Ishikawa (cell line): Measurements from ENCODE around the gene GABRE.
A peak's percentile ranks its signal among the peaks of the same experiment; 100 is the strongest.

Source experiments
- CEBPB ChIP-seq: IDR thresholded peaks from 2 replicates; pipeline ENCODE4 v1.6.1; 2012
- CREB1 ChIP-seq: IDR thresholded peaks from 2 replicates; pipeline ENCODE4 v1.6.1; 2012; ENCODE audit warnings: low read depth
- EGR1 ChIP-seq: IDR thresholded peaks from 2 replicates; pipeline ENCODE4 v1.6.1; 2012
- EP300 ChIP-seq: IDR thresholded peaks from 2 replicates; pipeline ENCODE4 v1.6.1; 2012; ENCODE audit warnings: borderline replicate concordance
- FOXM1 ChIP-seq: IDR thresholded peaks from 2 replicates; pipeline ENCODE4 v1.6.1; 2012; ENCODE audit warnings: low read depth, borderline replicate concordance
- NFIC ChIP-seq: IDR thresholded peaks from 2 replicates; pipeline ENCODE4 v1.6.1; 2012
- RAD21 ChIP-seq: IDR thresholded peaks from 2 replicates; pipeline ENCODE4 v1.6.1; 2012; ENCODE audit warnings: low read depth
- TAF1 ChIP-seq: IDR thresholded peaks from 2 replicates; pipeline ENCODE4 v1.6.1; 2012; ENCODE audit warnings: low read depth, mild to moderate bottlenecking
- TCF12 ChIP-seq: IDR thresholded peaks from 2 replicates; pipeline ENCODE4 v1.6.1; 2012; ENCODE audit warnings: low read depth
- TEAD4 ChIP-seq: IDR thresholded peaks from 2 replicates; pipeline ENCODE4 v1.6.1; 2012
- YY1 ChIP-seq: IDR thresholded peaks from 2 replicates; pipeline ENCODE4 v1.6.1; 2012; ENCODE audit warnings: low read depth
- ZBTB7A ChIP-seq: IDR thresholded peaks from 2 replicates; pipeline ENCODE4 v1.6.1; 2012; ENCODE audit warnings: low read depth
- TF ChIP-seq, protein P1 (sequence below): IDR thresholded peaks from 2 replicates; pipeline ENCODE4 v1.6.1; 2012
- TF ChIP-seq, protein P2 (sequence below): IDR thresholded peaks from 2 replicates; pipeline ENCODE4 v1.6.1; 2012; ENCODE audit warnings: low read depth, mild to moderate bottlenecking
- TF ChIP-seq, protein P3 (sequence below): IDR thresholded peaks from 2 replicates; pipeline ENCODE4 v1.6.1; 2012

GABRE gene, protein sequence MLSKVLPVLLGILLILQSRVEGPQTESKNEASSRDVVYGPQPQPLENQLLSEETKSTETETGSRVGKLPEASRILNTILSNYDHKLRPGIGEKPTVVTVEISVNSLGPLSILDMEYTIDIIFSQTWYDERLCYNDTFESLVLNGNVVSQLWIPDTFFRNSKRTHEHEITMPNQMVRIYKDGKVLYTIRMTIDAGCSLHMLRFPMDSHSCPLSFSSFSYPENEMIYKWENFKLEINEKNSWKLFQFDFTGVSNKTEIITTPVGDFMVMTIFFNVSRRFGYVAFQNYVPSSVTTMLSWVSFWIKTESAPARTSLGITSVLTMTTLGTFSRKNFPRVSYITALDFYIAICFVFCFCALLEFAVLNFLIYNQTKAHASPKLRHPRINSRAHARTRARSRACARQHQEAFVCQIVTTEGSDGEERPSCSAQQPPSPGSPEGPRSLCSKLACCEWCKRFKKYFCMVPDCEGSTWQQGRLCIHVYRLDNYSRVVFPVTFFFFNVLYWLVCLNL

DNA sequence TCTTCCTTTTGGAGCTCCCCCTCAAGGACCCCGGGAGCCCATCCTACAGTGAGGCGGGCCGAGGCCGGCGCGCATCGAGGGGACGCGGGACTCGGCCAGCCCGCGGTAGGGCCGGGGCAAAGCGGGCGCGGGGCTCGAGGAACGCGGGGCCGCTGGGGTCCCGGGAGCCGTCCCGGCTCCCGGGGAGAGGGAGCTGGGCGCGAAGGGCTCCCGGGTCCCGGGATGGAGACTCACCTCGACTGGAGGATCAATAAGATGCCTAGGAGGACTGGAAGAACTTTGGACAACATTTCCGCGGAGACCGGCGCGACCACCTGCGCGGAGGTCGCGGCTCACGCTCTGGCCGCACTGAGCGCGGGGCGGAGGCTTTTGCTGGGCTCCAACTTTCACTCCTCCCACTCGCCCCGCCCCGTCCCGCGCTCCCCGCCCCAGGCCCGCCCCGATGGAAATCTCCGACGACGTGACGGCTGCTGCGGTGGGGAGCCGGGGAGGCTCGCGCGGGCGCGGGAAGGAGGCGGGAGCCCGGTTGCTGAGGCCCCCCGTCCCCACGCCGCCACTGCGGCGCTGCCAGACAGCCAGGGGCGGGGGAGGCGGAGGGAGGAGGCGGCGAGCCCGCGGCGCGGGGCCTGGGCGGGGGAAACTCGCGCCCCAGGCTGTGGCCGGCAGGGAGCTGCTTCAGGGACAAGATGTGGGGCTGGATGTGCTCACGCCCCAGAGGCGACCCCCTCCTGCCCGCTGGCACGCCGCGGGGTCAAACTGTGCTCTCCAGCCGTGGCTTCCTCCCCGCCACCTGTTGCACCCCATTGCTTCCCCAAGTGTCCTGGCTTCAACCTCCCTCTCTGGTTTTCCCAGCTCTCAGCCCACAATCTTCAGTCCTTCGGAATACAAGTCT, at the start of gene GABRE:
GABRE (minus strand) TSS at position 341 of the 892 bp plus-strand sequence; CDS start at position 290, 51 bp downstream.
- TF ChIP-seq, protein P1, sequence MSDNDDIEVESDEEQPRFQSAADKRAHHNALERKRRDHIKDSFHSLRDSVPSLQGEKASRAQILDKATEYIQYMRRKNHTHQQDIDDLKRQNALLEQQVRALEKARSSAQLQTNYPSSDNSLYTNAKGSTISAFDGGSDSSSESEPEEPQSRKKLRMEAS, result peak; percentile 47; the same call in 1 of the 2 replicates
- TF ChIP-seq EP300, result no peak

DNA sequence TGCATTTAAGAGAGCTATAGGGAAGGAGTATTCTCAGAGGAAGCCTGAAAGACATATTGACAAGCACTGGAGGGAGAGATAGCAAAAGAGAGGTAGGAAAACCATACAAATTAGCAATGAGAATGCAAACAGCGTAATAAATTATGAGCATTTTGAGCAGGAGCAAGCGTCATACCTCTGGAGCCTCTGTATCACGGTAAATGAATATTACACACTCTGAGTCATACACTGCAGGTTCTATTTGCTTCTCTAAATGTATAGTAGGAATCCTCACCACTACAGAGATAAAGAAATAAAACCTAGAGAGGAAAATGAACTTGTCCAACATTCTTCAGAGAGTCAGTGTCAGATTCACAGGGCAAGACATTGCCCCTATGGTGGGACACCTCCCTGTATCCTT, 46.4 kb upstream of the GABRE start:
- TF ChIP-seq TAF1 (no peak), ZBTB7A (no peak), TCF12 (no peak), FOXM1 (no peak), YY1 (no peak), EP300 (no peak), TEAD4 (no peak), CEBPB (no peak), RAD21 (no peak), NFIC (no peak), CREB1 (no peak), EGR1 (no peak)
- TF ChIP-seq, protein P2, sequence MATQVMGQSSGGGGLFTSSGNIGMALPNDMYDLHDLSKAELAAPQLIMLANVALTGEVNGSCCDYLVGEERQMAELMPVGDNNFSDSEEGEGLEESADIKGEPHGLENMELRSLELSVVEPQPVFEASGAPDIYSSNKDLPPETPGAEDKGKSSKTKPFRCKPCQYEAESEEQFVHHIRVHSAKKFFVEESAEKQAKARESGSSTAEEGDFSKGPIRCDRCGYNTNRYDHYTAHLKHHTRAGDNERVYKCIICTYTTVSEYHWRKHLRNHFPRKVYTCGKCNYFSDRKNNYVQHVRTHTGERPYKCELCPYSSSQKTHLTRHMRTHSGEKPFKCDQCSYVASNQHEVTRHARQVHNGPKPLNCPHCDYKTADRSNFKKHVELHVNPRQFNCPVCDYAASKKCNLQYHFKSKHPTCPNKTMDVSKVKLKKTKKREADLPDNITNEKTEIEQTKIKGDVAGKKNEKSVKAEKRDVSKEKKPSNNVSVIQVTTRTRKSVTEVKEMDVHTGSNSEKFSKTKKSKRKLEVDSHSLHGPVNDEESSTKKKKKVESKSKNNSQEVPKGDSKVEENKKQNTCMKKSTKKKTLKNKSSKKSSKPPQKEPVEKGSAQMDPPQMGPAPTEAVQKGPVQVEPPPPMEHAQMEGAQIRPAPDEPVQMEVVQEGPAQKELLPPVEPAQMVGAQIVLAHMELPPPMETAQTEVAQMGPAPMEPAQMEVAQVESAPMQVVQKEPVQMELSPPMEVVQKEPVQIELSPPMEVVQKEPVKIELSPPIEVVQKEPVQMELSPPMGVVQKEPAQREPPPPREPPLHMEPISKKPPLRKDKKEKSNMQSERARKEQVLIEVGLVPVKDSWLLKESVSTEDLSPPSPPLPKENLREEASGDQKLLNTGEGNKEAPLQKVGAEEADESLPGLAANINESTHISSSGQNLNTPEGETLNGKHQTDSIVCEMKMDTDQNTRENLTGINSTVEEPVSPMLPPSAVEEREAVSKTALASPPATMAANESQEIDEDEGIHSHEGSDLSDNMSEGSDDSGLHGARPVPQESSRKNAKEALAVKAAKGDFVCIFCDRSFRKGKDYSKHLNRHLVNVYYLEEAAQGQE, result no peak
- TF ChIP-seq, protein P1, result no peak
- TF ChIP-seq, protein P3, sequence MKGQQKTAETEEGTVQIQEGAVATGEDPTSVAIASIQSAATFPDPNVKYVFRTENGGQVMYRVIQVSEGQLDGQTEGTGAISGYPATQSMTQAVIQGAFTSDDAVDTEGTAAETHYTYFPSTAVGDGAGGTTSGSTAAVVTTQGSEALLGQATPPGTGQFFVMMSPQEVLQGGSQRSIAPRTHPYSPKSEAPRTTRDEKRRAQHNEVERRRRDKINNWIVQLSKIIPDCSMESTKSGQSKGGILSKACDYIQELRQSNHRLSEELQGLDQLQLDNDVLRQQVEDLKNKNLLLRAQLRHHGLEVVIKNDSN, result no peak

DNA sequence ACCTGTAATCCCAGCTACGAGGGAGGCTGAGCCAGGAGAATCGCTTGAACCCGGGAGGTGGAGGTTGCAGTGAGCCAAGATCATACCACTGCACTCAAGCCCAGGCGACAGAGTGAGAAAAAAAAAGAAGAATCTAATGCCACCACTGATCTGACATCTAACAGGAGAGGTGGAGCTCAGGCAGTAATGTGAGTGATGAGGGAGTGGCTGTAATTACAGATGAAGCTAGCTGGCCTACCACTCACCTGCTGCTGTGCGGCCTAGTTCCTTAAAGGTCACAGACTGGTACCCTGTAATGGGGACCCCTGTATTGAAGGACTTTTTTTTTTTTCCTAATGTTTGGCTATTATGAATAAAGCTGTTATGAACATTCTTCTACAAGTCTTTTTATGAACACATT, 25.3 kb upstream of the GABRE start:
- TF ChIP-seq, protein P3, result no peak
- TF ChIP-seq, protein P1, result no peak
- no peak for TF ChIP-seq YY1
- TF ChIP-seq TCF12, result no peak
- no peak for TF ChIP-seq RAD21
- no peak for TF ChIP-seq EP300

DNA sequence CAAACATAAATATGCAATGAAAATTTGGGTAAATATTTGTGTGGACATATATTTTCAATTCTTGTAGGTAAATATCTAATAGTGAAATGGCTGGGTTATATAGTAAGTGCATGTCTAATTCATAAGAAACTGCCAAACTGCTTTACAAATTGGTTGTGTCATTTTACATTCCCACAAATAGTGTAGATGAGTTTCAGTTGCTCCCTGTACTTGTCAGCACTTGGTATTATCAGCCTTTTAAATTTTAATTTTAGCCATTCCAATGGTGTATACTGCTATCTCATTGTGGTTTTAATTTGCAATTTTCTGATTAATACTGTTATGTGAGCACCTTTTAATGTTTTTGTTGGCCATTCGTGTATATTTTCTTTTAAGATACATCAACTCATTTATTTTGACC, 23.1 kb upstream of the GABRE start:
- TF ChIP-seq, protein P2, result no peak
- no peak for TF ChIP-seq EGR1
- TF ChIP-seq RAD21, result no peak
- TF ChIP-seq, protein P1, result no peak
- TF ChIP-seq EP300, result no peak
- TF ChIP-seq NFIC, result no peak
- no peak for TF ChIP-seq FOXM1
- TF ChIP-seq CREB1, result no peak
- TF ChIP-seq ZBTB7A, result no peak
- TF ChIP-seq YY1, result no peak
- TF ChIP-seq TCF12, result no peak
- no peak for TF ChIP-seq TAF1
- TF ChIP-seq CEBPB, result no peak
- TF ChIP-seq TEAD4, result no peak
- TF ChIP-seq, protein P3, result no peak
